Activated CD4-positive, alpha-beta memory T cell treated with anti-CD3 and anti-CD28 coated beads, Interleukin-2, amount 10 ng/mL, durations not matched to agents 7 days and 5 days (primary cell): ENCODE measurements around the gene TMEM158. TPM values are rescaled to one million over a fixed set of nuclear protein-coding genes. Genes with fewer than 3 reads are reported as not detected.
A peak's percentile ranks its signal among the peaks of the same experiment; 100 is the strongest.

Experiments
- CTCF ChIA-PET: fragments of 350-600 bp; sonication (Branson Sonifier 250); formaldehyde crosslinking; loops from one replicate; lab custom pipeline; 2021; ENCODE audit warnings: antibody characterized with exemption, inconsistent platforms; lab: Charles Lee
- POLR2A ChIA-PET: fragments of 350-600 bp; sonication (Branson Sonifier 250); formaldehyde crosslinking; loops from one replicate; lab custom pipeline; 2021; ENCODE audit warnings: antibody characterized with exemption; lab: Charles Lee
- DNase-seq: peaks from one replicate; pipeline ENCODE4 v3.0.0-alpha.2; 2020
- H3K27ac Mint-ChIP-seq: one replicate; pipeline ENCODE4 v1.8.0; 2021; ENCODE audit warnings: mild to moderate bottlenecking, mixed read lengths
- H3K27me3 Mint-ChIP-seq: one replicate; pipeline ENCODE4 v1.8.0; 2021; ENCODE audit warnings: mixed read lengths
- H3K36me3 Mint-ChIP-seq: one replicate; pipeline ENCODE4 v1.8.0; 2021; ENCODE audit warnings: low read depth, mixed read lengths
- H3K4me1 Mint-ChIP-seq: one replicate; pipeline ENCODE4 v1.8.0; 2021; ENCODE audit warnings: mixed read lengths
- H3K4me3 Mint-ChIP-seq: one replicate; pipeline ENCODE4 v1.8.0; 2021; ENCODE audit warnings: mild to moderate bottlenecking, mixed read lengths
- H3K9me3 Mint-ChIP-seq: one replicate; pipeline ENCODE4 v1.8.0; 2021; ENCODE audit warnings: mixed read lengths
- total RNA-seq, 2 experiments: library from RNA; stranded (reverse); gene quantifications; one replicate each; pipeline ENCODE4 v1.2.3, GENCODE V29; 2021

The TMEM158 gene
- not detected for total RNA-seq

DNA sequence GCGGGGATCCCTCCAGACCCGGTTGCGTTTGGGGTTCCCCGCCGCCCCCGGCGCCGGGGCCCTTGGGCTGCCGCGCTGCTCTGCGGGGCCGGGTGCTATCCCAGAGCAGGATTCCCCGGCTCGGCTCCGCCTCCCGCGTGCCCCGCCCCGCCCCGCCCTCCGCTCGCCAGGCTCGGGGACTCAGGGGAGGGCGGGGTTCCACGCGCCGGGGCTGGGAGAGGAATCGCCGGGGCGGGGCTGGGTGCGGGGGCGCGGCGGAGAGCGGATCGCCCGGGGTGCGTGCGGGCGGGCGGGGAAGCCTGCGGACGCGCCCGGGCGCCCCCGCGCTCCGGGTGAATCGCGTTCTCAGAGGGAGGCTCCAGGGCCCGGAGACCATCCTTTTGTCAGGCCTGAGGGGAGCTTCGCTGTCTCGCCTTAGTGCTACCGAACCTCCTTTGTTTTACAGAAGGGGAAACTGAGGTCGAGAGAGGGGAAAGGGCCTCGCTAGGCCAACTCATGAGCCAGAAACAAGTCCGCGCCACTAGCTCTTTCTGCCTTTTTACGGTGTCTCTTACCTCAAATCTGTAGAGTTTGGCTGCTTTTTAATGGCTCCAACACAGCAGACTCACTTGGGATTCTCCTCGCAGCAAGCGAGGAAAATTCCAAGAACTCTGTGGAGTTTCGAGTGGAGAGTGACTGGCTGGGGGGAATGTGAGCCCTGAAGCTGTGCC lies at the start of gene TMEM158:
Gene TMEM158 (minus strand): TSS at position 82 of the 710 bp plus-strand sequence. CDS start 260 bp downstream, outside the sequence.
- H3K36me3 Mint-ChIP-seq = no peaks in the 10 kb centered on the region
- CTCF ChIA-PET = interaction anchor here (0.6 to 7.7 kb wide), 4 partner anchors 16 to 1801 kb away, joined by 3 to 33 read pairs (median 4); no protein-coding TSS in a partner anchor
- peaks cover 76% of the 10 kb centered on the region for H3K27me3 Mint-ChIP-seq
- H3K9me3 Mint-ChIP-seq = no peaks in the 10 kb centered on the region
- DNase-seq = peak; percentile 77
- no peak within 1 kb of the TSS for H3K27ac Mint-ChIP-seq
- H3K4me1 Mint-ChIP-seq = peaks cover 10% of the 10 kb centered on the region
- H3K4me3 Mint-ChIP-seq = peak within 1 kb of the TSS; percentile 55
- POLR2A ChIA-PET = no interaction called here

DNA sequence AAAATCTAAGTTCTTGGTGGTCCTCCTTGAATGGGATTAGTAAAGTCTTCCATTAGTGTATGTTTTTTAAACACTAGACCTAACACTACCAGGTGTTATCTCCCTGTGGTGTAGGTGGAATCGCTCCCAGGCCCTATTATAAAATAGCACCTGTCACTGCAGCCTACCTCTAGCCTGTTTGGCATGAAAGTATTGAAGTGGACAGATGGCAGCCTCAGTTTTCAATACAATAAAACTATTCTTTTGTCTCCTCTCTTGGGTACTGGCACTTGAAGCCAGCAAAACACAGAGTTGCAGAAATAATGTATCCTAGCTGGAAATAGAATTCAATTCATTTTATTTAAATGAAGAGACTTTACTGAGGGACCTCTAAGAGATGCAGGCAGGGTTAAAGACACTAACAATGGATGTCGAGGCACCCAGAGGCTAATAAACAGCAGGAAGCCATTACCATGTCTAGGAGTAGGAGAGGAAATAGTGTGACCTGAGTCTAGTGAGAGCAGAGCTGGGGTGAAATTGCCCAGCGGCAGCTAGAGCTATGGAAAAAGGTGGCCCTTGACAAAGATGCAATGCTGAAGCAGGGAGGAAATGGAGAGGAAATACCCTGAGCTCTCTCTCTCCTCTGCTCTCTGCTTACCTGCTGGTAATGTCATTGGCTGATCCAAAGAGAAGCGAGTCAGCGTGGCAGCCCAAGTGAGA lies 49.1 kb upstream of the TMEM158 start:
- POLR2A ChIA-PET = no interaction called here
- no peaks in the 10 kb centered on the region for H3K4me1 Mint-ChIP-seq
- CTCF ChIA-PET = no interaction called here

DNA sequence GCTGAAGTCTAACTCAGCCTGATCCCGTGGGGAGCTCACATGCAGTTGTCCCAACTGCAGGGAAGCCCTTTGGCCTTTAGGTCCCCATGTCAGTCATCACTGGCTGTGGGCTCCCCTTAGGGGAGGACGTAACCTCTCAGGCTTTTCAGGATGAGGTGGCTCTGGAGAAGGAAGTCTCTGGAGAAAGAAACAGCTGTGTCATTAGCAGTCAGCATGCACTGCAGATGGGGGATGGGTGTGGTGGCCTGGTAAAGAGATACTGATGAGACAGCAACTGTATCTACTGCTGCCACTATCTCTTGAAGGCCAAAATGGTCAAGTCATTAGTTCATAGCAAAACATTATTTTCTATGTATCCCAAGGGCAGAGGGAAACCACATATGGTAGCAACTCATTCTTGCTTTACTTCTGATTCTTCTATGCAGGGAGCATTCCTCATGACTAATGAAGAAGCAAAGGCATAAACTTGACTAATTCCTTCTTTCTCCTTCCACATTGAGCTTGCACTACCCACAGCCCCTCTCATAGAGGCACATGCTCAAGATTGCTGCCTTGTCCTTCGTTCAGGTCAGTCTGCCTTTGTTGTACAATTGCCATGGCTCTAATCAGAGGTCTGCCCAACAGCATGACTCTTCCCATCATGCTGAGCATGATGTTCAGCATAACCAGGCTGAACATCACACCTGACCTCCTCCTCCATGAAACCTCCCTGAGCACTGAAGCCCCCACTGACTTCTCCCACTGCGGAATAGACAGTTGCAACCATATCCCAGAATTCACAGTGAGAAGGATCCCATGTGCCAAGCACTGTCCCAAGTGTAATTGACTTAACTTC lies 47.8 kb upstream of the TMEM158 start:
- H3K27me3 Mint-ChIP-seq = peaks cover 42% of the 10 kb centered on the region
- POLR2A ChIA-PET = no interaction called here
- H3K4me1 Mint-ChIP-seq = no peaks in the 10 kb centered on the region
- no peak overlapping the region for H3K4me3 Mint-ChIP-seq
- no peaks in the 10 kb centered on the region for H3K36me3 Mint-ChIP-seq
- CTCF ChIA-PET = no interaction called here
- no peak for DNase-seq
- H3K27ac Mint-ChIP-seq = no peak overlapping the region
- H3K9me3 Mint-ChIP-seq = no peaks in the 10 kb centered on the region

More for the DNA sequence above, 49.1 kb upstream of the TMEM158 start:
- no peak overlapping the region for H3K4me3 Mint-ChIP-seq
- peaks cover 3% of the 10 kb centered on the region for H3K36me3 Mint-ChIP-seq
- H3K27me3 Mint-ChIP-seq = peaks cover 43% of the 10 kb centered on the region
- H3K27ac Mint-ChIP-seq = no peak overlapping the region
- no peaks in the 10 kb centered on the region for H3K9me3 Mint-ChIP-seq
- no peak for DNase-seq

DNA sequence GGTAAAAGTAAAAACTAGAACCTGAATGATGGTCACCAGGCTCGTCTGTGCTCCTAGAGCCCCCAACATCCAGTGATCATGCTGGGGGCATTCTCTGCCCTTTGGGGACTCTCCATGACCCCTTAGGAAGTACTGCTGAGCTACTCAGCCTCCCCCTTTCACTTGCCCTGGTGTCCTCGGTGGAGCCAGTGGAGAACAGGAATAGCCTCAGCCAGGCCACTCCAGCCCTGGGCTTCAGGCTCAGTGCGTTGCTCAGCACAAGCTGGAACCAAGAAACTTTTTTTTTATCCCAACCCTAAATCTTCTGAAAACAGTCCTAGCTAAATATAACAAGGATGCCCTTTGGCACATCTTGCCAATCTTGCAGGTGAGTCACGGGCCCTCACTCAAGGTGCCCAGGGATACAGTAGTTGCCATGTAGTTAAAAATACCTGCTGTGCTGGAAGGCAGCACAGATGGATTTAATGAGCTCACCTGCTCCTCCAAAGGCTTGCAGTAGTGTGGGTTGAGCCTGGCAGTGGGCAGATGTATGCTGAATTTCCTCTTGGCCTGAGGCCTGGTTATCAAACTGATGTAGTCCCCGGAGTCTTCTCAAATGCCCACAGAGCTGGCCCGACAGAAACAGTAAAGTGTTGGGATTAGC lies 46.9 kb upstream of the TMEM158 start:
- H3K4me1 Mint-ChIP-seq = no peaks in the 10 kb centered on the region
- H3K4me3 Mint-ChIP-seq = no peak overlapping the region
- DNase-seq = no peak
- ChIA-PET POLR2A (no interaction called here), CTCF (no interaction called here)
- no peaks in the 10 kb centered on the region for H3K36me3 Mint-ChIP-seq
- H3K9me3 Mint-ChIP-seq = no peaks in the 10 kb centered on the region
- peaks cover 42% of the 10 kb centered on the region for H3K27me3 Mint-ChIP-seq
- H3K27ac Mint-ChIP-seq = no peak overlapping the region

DNA sequence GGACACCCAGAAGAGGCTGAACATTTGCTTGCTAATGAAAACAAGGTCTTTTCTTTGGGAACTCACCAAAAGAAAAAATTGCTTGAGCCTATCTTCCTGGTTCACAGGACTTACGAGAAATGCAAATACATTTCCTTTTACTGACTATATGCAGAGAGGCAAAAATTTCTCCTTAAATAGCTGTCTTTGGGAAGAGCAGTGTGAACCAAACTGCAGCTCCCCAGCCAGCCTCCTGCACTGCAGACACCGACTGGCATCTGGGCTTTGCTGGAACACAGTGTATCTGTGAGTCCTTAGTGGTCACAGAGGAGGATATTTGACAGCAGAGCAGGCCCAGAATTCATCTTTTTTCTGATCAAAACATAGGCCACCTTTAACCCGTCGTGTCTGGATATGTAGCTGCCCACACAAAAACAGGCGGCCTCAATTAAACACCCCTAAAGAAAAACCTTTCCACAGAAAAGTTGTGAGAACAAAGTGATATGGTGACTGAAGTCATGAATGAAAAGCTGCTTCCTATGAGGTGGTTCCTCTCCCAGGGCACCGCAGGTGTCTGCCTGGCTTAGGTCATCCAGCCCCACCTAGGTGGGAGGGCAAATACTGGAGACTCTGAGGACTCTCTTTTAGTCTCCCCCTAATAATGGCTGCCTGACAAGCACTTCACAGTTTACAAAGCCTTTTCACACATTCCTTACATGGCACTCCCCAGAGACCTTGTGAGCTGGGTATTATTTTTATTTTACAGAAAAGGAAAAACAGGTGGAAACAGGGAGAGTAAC lies 46.1 kb upstream of the TMEM158 start:
- Mint-ChIP-seq H3K36me3 (no peaks in the 10 kb centered on the region), H3K4me1 (no peaks in the 10 kb centered on the region), H3K27ac (no peak overlapping the region), H3K27me3 (peaks cover 35% of the 10 kb centered on the region), H3K4me3 (no peak overlapping the region), H3K9me3 (no peaks in the 10 kb centered on the region)
- POLR2A ChIA-PET = no interaction called here
- DNase-seq = no peak
- CTCF ChIA-PET = no interaction called here

DNA sequence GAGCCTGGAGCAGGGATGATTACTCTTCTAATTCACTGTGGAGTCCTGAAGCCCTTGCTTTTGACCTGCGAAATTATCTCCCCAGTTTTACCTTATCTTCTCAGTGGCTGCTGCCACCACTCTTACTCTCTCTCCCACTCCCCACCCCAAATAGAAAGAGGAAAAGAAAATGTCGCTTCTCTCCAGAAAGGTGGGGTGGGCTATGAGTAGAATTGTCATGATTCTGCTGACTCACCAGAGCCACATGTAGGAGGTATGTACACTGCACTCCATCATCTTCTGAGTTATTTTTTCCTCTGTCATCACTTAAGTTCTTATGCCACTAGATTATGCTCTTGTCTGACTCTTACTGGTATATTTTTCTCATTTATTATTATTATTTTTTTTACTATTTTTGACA lies 43.9 kb upstream of the TMEM158 start:
- Mint-ChIP-seq H3K27me3 (peaks cover 22% of the 10 kb centered on the region), H3K36me3 (no peaks in the 10 kb centered on the region), H3K4me3 (no peak overlapping the region), H3K9me3 (no peaks in the 10 kb centered on the region), H3K27ac (no peak overlapping the region), H3K4me1 (no peaks in the 10 kb centered on the region)
- ChIA-PET CTCF (no interaction called here), POLR2A (no interaction called here)
- DNase-seq = no peak

DNA sequence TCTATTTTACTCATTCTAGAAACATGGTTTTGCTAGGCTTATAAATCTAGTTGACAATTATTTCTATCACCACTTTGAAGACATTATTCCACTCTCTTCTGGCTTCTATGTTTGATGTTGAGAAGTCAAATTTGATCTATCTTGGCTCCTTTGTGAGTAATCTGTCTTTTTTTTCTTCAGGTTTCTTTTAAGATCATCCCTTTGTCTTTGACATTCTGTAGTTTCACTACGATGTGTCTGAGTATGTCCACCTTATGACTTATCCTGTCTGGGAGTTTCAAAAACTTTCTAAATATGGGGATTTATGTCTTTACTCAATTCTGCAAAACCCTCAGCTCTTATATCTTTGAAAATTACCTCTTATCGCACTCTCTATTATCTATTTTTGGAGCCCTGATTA lies 41.0 kb upstream of the TMEM158 start:
- no peaks in the 10 kb centered on the region for H3K4me1 Mint-ChIP-seq
- CTCF ChIA-PET = interaction anchor here (0.9 kb wide), 1 partner anchor 46 kb away, joined by 3 read pairs; no protein-coding TSS in a partner anchor

DNA sequence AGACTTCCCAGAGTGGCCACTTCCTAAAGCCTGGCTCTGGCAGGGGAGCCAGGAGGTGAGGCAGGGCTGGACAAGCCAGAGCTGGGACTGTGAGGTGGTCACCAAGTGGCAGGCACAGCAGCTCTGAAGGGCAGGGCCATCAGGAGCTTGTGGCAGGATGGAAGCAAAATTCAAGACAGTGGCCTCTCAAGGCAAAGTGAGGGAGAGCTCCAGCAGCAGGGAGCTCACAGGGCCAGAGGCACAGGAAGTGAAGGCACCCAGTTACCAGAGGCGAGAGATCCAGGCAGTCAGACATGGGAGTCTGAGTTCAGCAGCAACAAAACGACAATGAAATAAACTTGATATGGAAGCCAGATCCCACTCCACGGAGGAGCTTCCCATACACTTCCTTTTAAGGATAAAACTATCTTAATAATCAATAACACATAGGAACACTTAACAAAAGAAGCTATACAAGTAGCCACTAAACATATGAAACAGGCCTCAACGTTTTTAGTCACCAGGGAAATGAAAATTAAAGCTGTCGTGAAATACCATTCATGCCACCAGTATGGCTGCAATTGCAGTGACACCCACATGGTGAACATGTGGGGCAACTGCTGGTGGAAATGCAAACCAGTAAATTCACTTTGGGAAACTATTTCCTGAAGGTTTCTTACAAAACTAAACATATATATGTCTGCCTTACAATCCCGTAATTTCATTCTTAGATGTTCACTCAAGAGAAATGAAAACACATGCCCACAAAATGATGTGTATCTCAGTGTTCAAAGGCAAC lies 35.4 kb upstream of the TMEM158 start:
- ChIA-PET POLR2A (no interaction called here), CTCF (no interaction called here)
- H3K4me3 Mint-ChIP-seq = no peak overlapping the region

More for the DNA sequence above, 41.0 kb upstream of the TMEM158 start:
- POLR2A ChIA-PET = no interaction called here
- Mint-ChIP-seq H3K27ac (no peak overlapping the region), H3K4me3 (no peak overlapping the region), H3K36me3 (no peaks in the 10 kb centered on the region), H3K27me3 (peaks cover 16% of the 10 kb centered on the region), H3K9me3 (no peaks in the 10 kb centered on the region)
- no peak for DNase-seq

DNA sequence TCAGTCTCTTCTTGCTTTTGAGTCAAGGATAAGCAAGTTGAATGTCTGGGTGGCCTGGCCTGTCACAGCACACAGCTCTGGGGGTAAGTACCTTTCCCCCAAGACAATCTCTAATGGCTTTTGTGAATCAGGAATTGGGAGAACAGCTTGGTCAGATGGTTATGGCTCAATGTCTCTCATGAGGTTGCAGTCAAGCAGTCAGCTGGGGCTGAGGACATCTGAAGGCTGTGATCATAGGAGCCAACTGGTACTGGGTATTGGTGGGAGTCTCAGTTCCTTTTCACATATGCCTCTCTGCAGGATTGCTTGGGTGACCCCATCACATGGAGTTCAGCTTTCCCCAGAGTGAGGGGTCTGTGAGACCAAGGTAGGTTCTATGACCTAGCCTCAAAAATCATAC lies 33.0 kb upstream of the TMEM158 start:
- Mint-ChIP-seq H3K4me3 (no peak overlapping the region), H3K9me3 (no peaks in the 10 kb centered on the region), H3K27ac (no peak overlapping the region), H3K4me1 (no peaks in the 10 kb centered on the region), H3K36me3 (no peaks in the 10 kb centered on the region), H3K27me3 (peaks cover 18% of the 10 kb centered on the region)
- POLR2A ChIA-PET = no interaction called here
- CTCF ChIA-PET = no interaction called here
- no peak for DNase-seq

More for the DNA sequence above, 35.4 kb upstream of the TMEM158 start:
- Mint-ChIP-seq H3K27me3 (peaks cover 10% of the 10 kb centered on the region), H3K4me1 (no peaks in the 10 kb centered on the region), H3K36me3 (no peaks in the 10 kb centered on the region), H3K9me3 (no peaks in the 10 kb centered on the region), H3K27ac (no peak overlapping the region)
- DNase-seq = no peak

DNA sequence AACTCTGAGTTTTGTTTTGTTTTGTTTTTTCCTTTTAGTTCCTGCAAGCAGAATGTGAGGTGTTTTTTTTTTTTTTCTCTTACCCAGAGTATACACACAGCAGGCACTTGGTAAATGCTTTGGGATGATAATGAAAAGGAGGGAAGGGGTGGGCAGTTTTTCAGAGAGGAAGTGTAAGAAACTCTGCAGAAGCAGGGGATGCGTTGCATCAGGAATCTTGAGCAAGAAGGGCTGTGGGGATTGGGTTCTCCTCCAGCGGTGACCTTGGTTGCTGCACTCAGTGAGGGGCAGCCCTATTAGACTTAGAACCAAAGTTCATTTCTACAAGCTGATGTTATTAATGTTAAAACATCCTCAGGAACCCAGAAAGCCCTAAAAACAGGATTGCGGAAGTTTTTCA lies 32.2 kb upstream of the TMEM158 start:
- H3K27ac Mint-ChIP-seq = no peak overlapping the region
- DNase-seq = no peak
- no peak overlapping the region for H3K4me3 Mint-ChIP-seq
- H3K4me1 Mint-ChIP-seq = no peaks in the 10 kb centered on the region
- peaks cover 18% of the 10 kb centered on the region for H3K27me3 Mint-ChIP-seq
- no peaks in the 10 kb centered on the region for H3K9me3 Mint-ChIP-seq
- CTCF ChIA-PET = no interaction called here
- POLR2A ChIA-PET = no interaction called here
- no peaks in the 10 kb centered on the region for H3K36me3 Mint-ChIP-seq

DNA sequence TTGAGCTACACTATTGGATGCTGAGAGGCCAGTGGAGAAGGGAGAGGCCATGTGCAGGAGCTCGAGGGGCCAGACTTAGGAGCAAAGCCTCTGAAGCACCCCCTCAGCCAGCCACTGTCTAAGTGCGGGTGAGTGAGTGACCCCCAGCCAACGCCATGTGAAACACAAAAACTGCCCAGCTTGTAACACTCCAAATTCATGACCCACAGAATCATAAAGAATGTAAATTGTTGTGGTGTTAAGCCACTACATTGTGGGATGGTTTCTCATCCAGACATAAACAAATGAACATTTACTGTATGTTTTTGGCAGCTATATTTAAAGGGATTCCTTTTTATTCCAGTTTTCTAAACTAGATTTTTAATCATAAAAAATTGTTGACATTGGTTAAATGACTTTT lies 27.2 kb upstream of the TMEM158 start:
- Mint-ChIP-seq H3K27me3 (peaks cover 25% of the 10 kb centered on the region), H3K9me3 (no peaks in the 10 kb centered on the region), H3K4me1 (no peaks in the 10 kb centered on the region), H3K27ac (no peak overlapping the region), H3K36me3 (no peaks in the 10 kb centered on the region), H3K4me3 (no peak overlapping the region)
- CTCF ChIA-PET = interaction anchor here (1.2 kb wide), 2 partner anchors 198 to 213 kb away, joined by 3 read pairs; no protein-coding TSS in a partner anchor
- DNase-seq = no peak
- POLR2A ChIA-PET = no interaction called here
